GM21619 (cell line): ENCODE data around the gene SAA2.
A peak's percentile ranks its signal among the peaks of the same experiment; 100 is the strongest.
"Not testable (repeated sequence)": the region's sequence is repeated elsewhere in the genome, so short reads cannot be mapped to it uniquely, and the experiment has no call there.

Source experiments
- ATAC-seq: cut with Tn5 transposase; IDR thresholded peaks from one replicate; pipeline ENCODE4 v1.9.1; 2021; ENCODE audit not compliant: unreplicated experiment

Gene SAA2

DNA sequence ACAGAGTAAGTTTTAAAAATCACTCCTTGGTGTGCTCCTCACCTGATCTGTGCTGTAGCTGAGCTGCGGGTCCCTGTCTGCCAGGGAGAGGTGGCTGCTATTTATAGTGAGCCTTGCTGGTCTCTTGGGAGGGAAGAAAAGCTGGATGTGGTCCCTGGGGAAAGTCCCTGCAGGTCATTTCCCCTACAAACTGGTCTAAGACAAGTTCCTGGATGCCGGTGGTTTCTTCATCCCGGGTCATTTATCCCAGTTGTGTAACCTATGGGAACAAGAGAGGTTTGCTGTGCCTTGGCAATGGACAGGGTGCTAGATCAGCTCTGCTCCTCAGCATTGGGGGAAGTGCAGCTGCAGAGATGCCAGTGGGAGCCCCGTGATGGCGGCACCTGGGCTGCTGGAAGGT is at the start of gene SAA2:
TSS of gene SAA2 (minus strand) at position 108 of the 400 bp plus-strand sequence. CDS start 657 bp downstream, outside the sequence.
- ATAC-seq = no peak

DNA sequence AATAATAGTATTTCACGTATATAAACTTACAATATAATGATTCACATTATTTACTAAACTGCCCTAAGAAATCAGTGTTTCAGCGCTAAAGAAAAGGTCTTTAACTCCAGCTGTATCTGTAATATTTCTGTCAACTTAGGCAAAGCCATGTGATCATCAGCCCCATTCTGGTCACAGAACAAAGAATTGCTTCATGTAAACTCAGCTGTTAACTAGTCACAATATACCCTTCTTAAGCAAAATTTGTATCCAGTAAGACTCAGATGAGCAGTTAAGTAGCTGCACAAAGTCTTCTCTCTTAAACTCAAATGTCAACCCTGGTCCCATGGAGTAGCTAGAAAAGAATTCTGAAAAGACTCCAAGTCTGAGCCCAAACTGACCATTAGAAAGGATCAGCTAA is 46.8 kb upstream of the SAA2 start:
- no peak for ATAC-seq

DNA sequence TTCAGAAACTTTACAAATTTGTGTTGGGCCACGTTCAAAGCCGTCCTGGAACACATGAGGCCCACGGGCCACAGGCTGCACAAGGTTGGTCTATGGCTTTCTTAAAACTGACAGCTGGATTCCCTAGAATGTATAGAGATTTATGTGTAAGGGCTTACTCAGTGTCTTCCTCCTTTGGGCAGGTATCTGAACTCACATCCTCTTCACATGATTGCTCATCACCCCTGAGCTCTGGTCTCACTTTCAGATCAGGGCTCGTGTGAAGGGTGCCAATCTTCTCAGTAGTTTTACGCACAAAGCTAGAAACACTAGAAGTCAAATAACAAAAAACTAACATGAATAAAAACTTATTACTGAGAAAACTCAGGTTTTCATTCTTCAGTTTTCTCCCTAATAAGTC is 46.4 kb upstream of the SAA2 start:
- no peak for ATAC-seq

DNA sequence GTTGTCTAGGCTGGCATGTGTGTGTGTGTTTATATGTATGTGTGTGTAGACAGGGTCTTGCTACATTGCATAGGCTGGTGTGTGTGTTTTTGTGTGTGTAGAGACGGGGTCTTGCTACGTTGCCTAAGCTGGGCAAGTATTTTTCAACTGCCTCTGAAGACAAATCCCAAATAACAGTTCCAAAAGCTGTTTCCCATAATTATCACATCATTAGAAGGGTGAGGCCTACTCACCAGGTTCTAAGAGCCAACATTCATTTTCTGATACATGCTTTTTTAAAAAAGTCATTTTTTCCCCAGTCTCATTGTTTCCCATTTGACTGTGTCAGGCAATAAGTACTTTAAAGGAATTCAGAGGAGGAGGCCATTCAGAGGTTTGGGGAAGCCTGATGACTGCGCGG is 40.4 kb upstream of the SAA2 start:
- ATAC-seq = no peak

DNA sequence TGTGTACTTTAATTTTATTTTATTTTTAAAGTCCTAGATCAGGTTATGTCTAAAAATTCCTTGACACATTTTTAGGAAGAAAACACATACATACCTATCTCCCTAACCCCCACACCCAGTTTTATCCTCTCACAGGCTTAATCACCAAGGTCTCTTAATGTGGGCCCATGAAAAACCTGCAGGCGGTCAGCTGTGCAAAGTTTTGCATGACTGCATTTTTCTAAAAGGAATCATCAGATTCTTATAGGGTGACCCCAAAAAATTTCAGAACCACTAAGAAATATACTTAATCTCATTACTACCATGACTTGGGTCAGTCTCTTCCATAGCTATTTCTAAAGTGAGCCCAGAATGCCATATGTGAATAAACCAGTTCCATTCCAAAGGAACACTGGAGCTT is 37.4 kb upstream of the SAA2 start:
- ATAC-seq = no peak

DNA sequence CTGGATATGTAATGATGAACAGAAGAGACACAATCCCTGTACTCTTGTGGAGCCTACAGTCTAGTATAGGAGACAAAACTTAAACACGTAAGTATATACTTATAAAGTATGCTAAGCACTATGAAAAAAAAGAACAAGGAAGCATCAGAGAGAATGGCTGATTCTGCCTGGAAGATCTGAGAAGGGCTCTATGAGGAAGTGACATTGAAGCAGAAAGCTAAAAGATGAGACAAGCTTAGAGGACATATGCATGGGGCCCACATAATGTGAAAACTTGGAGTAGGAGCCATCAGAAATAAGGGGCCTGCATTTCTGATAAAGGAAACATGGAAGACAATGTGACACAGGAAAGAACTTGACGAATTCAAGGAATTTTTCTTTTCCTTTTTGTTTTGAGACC is 34.2 kb upstream of the SAA2 start:
- no peak for ATAC-seq

DNA sequence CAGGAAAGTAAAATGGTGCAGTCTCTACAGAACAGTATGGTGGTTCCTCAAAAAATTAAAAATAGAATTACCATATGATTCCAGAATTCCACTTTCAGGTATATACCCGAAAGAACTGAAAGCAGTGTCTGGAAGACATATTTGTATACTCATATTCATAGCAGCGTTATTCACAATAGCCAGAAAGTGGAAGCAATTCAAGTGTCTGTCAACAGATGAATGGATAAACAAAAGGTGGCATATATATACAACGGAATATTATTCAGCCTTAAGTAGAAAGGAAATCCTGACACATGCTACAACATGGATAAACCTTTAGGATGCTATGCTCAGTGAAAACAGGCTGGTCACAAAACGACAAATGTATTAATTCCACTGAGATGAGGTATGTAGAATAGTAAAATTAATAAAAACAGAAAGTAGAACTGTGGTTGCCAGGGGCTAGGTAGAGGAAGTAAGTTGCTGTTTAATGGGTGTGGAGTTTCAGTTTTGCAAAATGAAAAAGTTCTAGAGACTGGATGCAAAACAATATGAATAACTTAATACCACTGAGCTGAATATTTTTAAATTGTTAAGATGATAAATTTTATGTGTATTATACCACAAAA is 32.1 kb upstream of the SAA2 start:
- peak; percentile 86 for ATAC-seq

DNA sequence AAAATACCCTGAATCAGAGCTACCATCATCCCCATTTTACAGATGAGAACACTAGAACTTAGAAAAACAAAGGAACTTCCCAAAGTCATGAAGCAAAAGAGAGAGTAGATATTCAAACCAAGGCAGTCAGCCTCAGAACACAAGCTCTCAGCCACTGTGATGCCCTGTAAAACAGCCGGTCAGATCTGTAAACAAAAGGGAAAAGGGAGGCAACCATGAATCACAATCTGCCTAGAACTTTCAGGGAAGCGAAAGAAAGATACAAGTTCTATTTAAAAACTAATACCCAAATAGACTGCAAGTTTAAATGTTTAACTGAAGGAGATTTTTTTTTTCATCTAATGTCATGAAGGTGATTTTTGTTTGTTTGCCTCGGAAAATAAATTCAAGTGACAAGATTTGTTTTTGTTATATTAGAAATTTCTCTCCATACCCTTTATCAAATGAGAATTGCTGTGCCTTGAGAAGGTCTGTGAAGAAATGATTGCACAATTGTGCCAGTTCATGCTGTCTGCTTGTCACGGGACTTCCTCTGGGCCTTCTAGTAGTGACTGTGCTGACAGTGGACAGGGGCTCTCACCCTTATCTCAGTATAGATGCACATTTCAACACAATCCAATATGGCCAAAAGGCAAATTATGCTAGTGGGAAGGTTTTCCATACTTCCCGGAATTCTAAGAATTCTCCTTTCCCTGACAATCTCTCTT is 29.2 kb upstream of the SAA2 start:
- no peak for ATAC-seq

DNA sequence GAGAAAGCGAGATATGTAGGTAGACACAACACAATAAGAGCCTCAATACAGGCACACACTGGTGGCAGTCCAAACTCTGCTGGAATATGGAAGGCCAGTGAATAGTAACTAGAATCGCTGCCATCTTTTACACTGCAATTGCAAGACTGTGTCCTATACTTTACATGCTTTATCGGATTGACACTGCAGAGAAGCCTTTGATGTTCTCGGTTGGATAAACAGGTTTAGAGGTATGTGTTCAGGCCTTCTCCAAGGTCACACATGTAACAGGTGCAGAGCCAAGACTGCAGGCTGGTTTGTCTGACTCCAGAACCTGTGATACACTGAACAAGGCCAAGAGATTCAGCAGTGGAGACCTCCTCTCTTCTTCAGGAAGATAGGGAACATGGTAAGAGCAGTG is 22.7 kb upstream of the SAA2 start:
- no peak for ATAC-seq

DNA sequence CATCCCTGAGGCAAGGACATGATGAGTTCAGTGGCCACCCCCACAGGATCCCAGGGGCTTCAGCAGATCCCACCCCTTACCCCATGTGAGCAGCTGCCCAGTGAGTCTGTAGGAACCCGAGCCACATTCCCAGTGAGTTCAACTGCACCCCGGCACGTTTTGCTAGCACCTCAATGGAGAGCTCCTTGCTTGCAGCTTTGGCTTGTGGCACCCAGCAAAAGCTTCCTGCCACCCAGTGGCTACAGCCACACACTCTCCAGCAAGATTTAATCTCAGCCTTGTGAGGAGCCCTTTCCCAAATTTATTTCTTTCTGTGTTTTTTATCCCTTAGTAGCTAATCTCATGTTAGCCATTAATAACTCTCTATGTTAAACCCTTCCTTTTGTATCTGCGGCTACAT is 21.6 kb upstream of the SAA2 start:
- no peak for ATAC-seq

DNA sequence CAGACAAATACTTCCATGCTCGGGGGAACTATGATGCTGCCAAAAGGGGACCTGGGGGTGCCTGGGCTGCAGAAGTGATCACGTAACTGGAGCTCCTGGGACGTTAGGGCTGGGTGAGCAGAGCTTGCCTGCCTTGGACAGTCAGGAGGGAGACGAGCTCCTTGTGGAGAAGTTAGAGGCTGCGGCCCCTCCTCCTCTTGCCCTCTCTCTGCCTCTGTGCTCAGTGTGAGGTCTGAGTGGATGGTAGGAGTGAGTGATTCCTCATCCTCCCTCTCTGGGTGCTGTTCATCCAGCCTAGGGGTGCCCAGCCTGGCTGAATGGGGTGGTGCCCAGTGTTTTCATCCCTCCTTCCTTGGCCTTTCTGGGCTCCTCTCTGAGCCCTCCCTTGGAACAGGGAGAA is 20.8 kb upstream of the SAA2 start:
- ATAC-seq = not testable (repeated sequence)

DNA sequence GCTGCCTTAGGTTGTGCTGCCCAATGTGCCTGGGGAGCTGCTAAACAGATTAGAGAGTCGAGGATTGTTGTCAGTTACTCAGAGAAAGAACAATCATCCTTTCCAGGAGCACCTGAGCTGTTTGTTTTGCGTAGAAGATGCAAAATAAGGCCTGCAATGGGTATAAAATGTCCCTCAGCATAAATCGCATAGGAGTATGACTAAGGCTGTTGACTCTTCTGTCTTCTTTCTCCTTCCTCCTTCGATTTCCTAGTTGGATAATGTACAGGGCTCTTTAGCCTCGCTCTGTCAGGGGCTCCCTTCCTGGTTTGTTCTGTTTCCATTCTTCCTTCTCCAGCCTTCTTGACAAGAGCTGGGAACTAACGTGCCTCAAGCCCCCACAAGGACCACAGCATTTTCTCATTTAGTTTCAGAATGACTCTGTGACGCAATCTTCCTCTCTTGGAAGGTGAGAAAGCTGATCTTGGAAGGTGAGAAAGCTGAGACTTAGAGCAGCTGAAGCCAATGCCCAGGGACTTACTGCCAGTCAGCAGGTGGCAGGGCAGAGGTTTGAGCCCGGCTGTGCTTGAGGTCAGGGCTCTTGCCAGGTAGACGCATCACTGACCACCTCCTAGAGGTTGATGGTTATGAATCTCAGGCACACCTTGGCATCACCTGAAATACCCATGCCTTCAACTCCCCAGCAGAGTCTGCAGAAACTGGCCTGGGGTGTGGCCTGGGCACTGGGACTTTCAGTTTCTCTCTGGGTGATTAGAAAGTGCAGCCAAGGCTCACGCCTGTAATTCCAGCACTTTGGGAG is 19.1 kb upstream of the SAA2 start:
- ATAC-seq = peak; percentile 51

DNA sequence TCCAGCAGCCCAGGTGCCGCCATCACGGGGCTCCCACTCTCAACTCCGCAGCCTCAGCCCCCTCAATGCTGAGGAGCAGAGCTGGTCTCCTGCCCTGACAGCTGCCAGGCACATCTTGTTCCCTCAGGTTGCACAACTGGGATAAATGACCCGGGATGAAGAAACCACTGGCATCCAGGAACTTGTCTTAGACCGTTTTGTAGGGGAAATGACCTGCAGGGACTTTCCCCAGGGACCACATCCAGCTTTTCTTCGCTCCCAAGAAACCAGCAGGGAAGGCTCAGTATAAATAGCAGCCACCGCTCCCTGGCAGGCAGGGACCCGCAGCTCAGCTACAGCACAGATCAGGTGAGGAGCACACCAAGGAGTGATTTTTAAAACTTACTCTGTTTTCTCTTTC is 17.5 kb upstream of the SAA2 start, which contains the start of gene SAA1:
TSS of gene SAA1 (plus strand) at position 316 of the 400 bp plus-strand sequence. CDS start 624 bp downstream, outside the sequence.
- ATAC-seq = no peak

DNA sequence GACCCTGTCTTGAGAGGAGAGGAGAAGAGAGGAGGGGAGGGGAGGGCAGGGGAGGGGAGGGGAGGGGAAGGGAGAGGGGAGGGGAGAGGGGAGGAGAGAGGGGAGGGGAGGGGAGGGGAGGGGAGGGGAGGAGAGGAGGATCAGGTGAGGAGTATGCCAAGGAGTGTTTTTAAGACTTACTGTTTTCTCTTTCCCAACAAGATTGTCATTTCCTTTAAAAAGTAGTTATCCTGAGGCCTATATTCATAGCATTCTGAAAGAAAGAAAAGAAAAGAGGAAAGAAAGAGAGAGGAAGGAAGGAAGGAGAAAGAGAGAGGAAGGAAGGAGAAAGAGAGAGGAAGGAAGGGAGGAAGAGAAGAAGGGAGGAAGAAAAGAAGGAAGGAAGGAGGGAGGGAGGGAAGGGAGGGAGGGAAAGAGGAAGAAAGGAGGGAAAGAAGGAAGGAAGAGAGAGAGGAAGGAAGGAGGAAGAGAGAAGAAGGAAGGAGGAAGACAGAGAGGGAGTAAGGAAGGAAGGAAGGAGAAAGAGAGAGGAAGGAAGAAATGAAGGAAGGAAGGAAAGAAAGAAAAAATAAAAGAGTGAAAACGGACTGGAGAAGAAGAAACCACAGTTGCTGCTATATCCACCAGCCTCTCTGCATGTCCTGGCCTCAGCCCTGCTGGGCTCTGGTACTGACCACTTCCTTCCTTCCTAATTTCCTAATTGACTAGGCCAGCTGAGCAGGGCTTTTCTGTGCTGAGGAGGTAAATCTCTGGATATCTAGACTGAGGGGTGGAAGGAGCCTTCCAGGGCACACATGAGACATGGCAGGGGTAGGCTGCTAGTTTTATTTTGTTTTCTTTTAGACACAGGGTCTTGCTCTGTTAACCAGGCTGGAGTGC is 16.4 kb upstream of the SAA2 start:
- ATAC-seq = no peak

DNA sequence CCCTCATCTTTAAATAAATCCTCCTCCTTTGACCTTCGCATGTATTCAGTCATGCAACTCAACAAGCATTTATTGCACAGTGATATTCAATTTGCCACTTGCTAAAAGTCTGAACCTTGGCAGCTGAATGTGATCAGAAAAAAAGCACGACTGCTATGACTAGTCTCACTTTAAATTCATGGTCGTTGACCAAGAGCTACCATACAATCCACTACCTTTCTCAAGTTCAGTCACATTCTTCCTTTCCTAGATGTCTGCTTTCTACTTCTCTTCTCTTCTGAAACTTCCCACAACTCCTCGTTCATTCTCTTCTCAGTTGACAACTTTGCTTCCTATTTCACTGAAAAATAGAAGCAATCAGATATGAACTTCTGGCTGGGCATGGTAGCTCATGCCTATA is 15.6 kb upstream of the SAA2 start:
- ATAC-seq = no peak

DNA sequence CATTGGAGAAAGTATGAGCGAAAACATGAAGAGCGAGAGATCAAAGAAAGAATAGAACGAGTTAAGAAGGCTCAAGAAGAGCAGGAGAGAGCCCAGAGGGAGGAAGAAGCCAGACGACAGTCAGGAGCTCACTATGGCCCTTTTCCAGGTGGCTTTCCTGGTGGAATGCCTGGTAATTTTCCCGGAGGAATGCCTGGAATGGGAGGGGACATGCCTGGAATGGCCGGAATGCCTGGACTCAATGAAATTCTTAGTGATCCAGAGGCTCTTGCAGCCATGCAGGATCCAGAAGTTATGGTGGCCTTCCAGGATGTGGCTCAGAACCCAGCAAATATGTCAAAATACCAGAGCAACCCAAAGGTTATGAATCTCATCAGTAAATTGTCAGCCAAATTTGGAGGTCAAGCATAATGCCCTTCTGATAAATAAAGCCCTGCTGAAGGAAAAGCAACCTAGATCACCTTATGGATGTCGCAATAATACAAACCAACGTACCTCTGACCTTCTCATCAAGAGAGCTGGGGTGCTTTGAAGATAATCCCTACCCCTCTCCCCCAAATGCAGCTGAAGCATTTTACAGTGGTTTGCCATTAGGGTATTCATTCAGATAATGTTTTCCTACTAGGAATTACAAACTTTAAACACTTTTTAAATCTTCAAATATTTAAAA is 14.3 kb upstream of the SAA2 start:
- not testable (repeated sequence) for ATAC-seq

DNA sequence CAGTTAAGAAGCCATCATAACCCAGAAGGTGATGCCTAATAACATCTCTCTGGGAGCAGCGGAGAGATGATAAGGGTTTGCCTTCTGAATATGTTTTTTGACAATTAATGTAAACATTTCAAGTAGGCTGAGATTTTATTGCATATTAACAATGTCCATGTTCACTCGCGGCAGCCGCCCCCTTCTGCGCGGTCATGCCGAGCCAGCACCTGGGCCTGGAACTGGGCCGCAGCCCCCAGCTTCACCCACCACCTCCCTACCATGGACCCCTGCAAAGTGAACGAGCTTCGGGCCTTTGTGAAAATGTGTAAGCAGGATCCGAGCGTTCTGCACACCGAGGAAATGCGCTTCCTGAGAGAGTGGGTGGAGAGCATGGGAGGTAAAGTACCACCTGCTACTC is 13.3 kb upstream of the SAA2 start:
- no peak for ATAC-seq

DNA sequence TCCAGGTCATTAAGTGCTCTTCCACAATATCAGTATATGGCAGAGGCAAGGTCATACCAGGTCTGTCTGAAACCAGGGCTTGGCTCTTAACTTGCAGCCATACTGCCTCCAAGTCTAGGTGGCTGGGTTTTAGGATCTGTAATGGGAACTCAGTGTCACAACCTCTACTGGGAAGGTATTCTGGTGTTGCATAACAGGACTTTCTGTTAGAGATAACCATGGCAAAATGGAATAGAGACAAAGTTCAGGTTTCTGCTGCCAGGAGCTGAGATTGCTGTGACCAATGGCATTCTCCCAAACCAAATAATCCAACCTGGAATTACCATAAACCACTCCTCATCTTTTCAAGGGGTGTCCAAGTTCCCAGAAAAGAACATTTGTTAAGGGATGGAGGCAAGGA is 10.8 kb upstream of the SAA2 start:
- no peak for ATAC-seq

DNA sequence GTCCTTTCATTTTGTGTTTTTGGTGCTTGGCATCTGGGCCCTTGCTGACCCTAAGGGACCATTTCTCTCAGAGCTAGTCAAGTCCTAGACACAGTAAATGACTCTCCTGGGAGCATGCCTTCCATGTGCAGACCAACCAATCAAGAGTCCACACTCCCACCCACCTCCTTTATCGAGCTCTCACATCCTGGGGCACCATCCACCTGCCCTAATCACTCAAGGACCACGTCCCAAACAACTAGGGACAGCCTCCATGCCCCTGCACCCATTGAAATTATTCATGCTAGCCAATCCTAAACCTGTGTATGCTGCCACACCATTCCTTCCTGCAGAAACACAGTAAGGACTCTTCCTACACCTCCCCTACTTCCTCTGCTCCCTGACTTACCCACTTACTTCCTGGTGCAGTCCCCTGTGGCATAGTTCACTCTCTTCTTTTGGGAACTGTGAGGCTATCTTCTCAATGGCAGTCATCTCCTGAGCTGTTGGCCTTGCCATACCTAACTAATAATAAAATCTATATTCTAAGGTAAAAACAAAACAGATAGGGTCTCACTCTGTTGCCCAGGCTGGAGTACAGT is 6.4 kb upstream of the SAA2 start:
- ATAC-seq = no peak

DNA sequence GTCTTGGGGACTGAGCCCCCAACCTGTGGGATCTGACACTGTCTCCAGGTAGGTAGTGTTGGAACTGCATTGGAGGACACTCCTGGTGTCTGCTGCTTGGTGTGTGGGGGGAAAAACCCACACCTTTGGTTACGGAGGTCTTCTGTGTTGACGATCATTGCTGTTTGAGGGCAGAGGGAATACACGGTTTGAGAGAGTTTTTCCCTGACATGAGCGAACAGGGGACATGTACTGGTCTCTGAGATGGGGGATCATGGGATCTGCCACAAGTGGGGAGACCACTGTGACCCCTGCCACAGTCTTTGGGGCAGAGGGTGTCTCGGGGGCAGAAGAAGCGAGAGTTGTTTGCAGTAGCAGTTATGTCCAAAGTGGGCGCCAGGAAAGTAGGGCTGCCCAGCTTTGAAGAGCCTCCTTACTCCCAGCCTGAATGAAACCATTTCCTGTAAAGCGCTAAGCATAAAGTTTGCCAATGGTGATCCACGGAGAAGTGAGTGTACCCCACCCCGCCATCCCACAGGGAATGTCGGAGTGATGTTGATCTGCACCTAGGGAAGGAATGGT is 5.4 kb upstream of the SAA2 start:
- no peak for ATAC-seq
